Mesodermal cell (in vitro differentiated cells): ENCODE data around the gene MC1R.

Experiments
- H3K27ac ChIP-seq: 2 replicates; pipeline ENCODE4 v1.7.0; 2013; ENCODE audit warnings: mild to moderate bottlenecking, low read depth, low read length, moderate library complexity; ENCODE audit not compliant: severe bottlenecking
- H3K36me3 ChIP-seq: 2 replicates; pipeline ENCODE4 v1.7.1; 2013; ENCODE audit warnings: mild to moderate bottlenecking, low read length, moderate library complexity; ENCODE audit not compliant: control insufficient read depth, insufficient read depth
- H3K4me1 ChIP-seq: one replicate; pipeline ENCODE4 v1.7.1; 2013; ENCODE audit warnings: mild to moderate bottlenecking, low read length; ENCODE audit not compliant: insufficient read depth, control insufficient read depth, poor library complexity, severe bottlenecking
- H3K4me3 ChIP-seq: 2 replicates; pipeline ENCODE4 v1.7.0; 2013; ENCODE audit warnings: low read length, control low read depth, mild to moderate bottlenecking; ENCODE audit not compliant: insufficient read depth, poor library complexity, severe bottlenecking; ENCODE audit errors: extremely low read depth
- H3K9me3 ChIP-seq: 2 replicates; pipeline ENCODE4 v1.7.1; 2013; ENCODE audit warnings: mild to moderate bottlenecking, low read length, moderate library complexity; ENCODE audit not compliant: control insufficient read depth
- WGBS, 2 experiments: methylation state at CpG; one replicate each; pipeline ENCODE4 v1.1.5; 2013; ENCODE audit warnings: missing lambda C conversion rate in 2 of 2; ENCODE audit not compliant: insufficient coverage in 2 of 2; 5-methylcytosine and 5-hydroxymethylcytosine counted together

MC1R gene

GRCh38 chr16:89954462-89954861 is 35.8 kb downstream of the MC1R start:
- H3K4me3 ChIP-seq: no peak overlapping the region
- WGBS, 2 experiments: 97 to 99% methylated on average over 15 of the region's 15 CpGs
- no peaks in the 10 kb centered on the region for H3K4me1 ChIP-seq
- no peaks in the 10 kb centered on the region for H3K9me3 ChIP-seq
- peaks cover 56% of the 10 kb centered on the region for H3K36me3 ChIP-seq
- H3K27ac ChIP-seq: no peak overlapping the region

DNA sequence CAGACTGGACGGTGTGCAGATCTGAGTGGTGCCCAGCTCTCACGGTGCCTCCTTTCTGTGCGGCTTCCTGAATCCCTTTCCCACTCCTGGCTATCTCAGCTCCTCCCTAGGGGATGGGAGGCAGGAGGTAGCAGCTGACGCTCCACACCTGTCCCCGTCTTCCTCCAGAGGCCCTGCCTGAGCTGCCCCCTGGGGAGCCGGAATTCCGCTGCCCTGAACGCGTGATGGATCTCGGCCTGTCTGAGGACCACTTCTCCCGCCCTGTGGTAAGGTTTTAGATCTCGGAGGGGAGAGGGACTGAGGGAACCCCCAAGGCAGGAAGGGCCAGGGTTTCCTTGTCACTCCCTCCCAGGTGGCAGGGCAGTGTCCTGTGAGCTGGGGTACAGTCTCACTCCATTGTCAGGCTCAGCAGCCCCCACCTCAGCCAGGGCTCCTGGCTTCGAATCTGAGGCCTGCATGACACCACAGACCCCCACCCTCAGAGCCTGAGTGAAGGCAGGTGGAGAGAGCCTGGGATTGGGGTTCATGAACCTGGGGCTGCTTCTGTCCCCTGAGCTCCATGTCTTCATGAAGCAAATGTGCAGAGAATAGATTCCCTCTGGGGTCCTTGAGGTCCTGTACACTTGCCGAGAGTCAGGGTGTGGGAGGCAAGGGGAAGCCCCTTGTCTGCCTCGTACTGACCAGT is 36.5 kb downstream of the MC1R start:
- Histone ChIP-seq H3K4me3 (no peak overlapping the region), H3K27ac (no peak overlapping the region), H3K4me1 (no peaks in the 10 kb centered on the region), H3K36me3 (peaks cover 59% of the 10 kb centered on the region), H3K9me3 (no peaks in the 10 kb centered on the region)
- 85 to 93% methylated on average over 13 to 14 of the region's 15 CpGs for WGBS, 2 experiments

DNA sequence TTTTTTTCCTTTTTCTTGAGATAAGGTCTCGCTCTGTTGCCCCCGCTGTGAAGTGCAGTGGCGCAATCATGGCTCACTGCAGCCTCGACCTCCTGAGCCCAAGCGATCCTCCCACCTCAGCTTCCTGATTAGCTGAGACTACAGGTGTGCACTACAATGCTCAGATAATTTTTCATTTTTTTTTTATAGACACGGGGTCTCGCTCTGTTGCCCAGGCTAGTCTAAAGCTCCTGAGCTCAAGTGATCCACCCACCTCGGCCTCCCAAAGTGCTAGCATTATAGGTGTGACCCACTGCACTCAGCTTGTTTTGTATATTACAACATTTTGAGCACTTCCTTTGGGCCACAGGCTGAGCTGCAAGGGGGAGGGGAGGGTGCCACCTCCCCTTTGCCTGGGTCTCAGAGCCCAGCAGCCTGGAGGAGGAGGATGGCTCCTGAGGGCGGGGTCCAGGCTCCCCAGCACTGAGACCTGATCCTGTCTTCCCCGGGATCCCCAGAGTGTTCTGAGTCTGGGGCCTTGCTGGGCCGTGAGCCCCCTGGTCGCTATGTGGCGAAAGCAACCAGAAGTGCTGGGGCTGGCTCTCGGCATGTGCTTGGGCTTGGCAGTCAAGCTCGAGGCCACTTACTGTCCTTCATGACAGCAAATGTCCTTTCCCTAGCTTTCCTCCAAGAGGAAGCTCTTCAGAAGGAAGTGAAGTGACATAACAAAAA is 38.0 kb downstream of the MC1R start:
- Histone ChIP-seq H3K4me3 (no peak overlapping the region), H3K36me3 (peaks cover 74% of the 10 kb centered on the region), H3K9me3 (no peaks in the 10 kb centered on the region), H3K27ac (no peak overlapping the region), H3K4me1 (no peaks in the 10 kb centered on the region)
- WGBS, 2 experiments: 92 to 93% methylated on average over 10 to 15 of the region's 15 CpGs

- peaks cover 76% of the 10 kb centered on the region for H3K36me3 ChIP-seq
- H3K27ac ChIP-seq: no peak overlapping the region
- WGBS, 2 experiments: 91 to 95% methylated on average over 22 to 23 of the region's 23 CpGs
- H3K4me3 ChIP-seq: no peak overlapping the region
- H3K4me1 ChIP-seq: no peaks in the 10 kb centered on the region
- H3K9me3 ChIP-seq: no peaks in the 10 kb centered on the region
Measured at GRCh38 chr16:89957216-89957785, 38.6 kb downstream of the MC1R start.

GRCh38 chr16:89958068-89958467 is 39.4 kb downstream of the MC1R start:
- Histone ChIP-seq H3K4me1 (no peaks in the 10 kb centered on the region), H3K9me3 (no peaks in the 10 kb centered on the region), H3K36me3 (peaks cover 78% of the 10 kb centered on the region), H3K4me3 (no peak overlapping the region), H3K27ac (no peak overlapping the region)
- WGBS, 2 experiments: 81 to 88% methylated on average over 6 to 7 of the region's 7 CpGs

DNA sequence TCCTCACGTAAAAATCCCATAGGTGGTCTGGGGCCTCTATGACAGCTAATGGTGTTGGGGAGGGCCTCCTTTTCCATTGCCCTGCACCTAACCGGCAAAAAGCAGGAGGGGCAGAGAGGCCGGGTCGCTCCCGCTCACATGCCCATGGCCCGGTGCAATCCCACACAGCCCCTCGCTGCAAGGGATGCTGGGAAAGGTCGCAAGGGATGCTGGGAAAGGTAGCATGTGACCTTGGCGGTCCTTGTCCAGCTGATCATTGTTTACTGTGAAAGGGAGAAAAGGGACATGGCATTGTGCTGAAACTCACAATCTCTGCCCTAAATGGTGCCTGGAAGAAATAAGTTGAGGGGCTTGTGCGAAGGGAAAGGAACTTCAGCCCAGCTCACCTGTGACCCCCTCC is 39.9 kb downstream of the MC1R start:
- H3K4me3 ChIP-seq: no peak overlapping the region
- H3K9me3 ChIP-seq: no peaks in the 10 kb centered on the region
- H3K27ac ChIP-seq: no peak overlapping the region
- no peaks in the 10 kb centered on the region for H3K4me1 ChIP-seq
- WGBS, 2 experiments: 95 to 99% methylated on average over 7 to 9 of the region's 10 CpGs
- peaks cover 80% of the 10 kb centered on the region for H3K36me3 ChIP-seq

- Histone ChIP-seq H3K9me3 (no peaks in the 10 kb centered on the region), H3K4me3 (no peak overlapping the region), H3K27ac (no peak overlapping the region), H3K36me3 (peaks cover 72% of the 10 kb centered on the region), H3K4me1 (no peaks in the 10 kb centered on the region)
- 96 to 97% methylated on average over 12 to 13 of the region's 13 CpGs for WGBS, 2 experiments
Measured at GRCh38 chr16:89960966-89961365, 42.3 kb downstream of the MC1R start.

DNA sequence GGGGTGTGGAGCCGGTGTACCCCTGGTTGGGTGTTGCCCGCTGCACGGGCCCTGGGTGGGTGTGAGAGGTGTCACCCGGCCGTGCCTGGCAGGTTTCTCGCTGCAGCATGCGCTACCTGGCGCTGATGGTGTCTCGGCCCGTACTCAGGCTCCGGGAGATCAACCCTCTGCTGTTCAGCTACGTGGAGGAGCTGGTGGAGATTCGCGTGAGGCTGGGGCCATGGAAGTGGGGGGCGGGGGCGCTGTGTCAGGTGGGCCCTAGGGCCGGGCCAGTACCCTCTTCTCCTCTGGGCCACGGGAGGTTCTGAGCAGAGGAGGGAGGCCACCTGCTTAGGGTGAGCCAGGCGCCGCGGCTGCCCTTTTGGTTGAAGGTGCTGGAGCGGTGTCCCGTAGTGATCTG is 43.3 kb downstream of the MC1R start:
- WGBS, 2 experiments: 95 to 96% methylated on average over 17 to 23 of the region's 23 CpGs
- Histone ChIP-seq H3K9me3 (no peaks in the 10 kb centered on the region), H3K4me1 (no peaks in the 10 kb centered on the region), H3K36me3 (peaks cover 73% of the 10 kb centered on the region), H3K4me3 (no peak overlapping the region), H3K27ac (no peak overlapping the region)

GRCh38 chr16:89962754-89963498 is 44.3 kb downstream of the MC1R start:
- H3K9me3 ChIP-seq: no peaks in the 10 kb centered on the region
- no peaks in the 10 kb centered on the region for H3K4me1 ChIP-seq
- 90 to 91% methylated on average over 23 to 26 of the region's 26 CpGs for WGBS, 2 experiments
- H3K27ac ChIP-seq: no peak overlapping the region
- H3K4me3 ChIP-seq: no peak overlapping the region
- H3K36me3 ChIP-seq: peaks cover 68% of the 10 kb centered on the region

DNA sequence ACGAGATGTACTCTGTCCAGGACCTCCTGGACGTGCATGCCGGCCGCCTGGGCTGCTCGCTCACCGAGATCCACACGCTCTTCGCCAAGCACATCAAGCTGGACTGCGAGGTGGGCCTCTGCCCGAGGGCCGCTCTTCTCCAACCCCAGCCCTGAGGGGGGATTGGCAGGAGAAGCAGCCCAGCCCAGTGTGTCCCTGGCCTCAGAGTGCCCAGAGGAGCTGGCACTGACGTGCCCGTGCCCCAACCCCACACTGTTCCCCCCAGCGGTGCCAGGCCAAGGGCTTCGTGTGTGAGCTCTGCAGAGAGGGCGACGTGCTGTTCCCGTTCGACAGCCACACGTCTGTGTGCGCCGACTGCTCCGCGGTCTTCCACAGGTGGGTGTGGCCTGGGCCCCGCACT is 45.5 kb downstream of the MC1R start:
- H3K27ac ChIP-seq: no peak overlapping the region
- no peaks in the 10 kb centered on the region for H3K9me3 ChIP-seq
- no peaks in the 10 kb centered on the region for H3K4me1 ChIP-seq
- WGBS, 2 experiments: 92 to 95% methylated on average over 24 to 25 of the region's 25 CpGs
- H3K4me3 ChIP-seq: no peak overlapping the region
- H3K36me3 ChIP-seq: peaks cover 56% of the 10 kb centered on the region
